Mesendoderm (in vitro differentiated cells): Measurements from ENCODE around the gene SYT2.
"Not testable (repeated sequence)": the region's sequence is repeated elsewhere in the genome, so short reads cannot be mapped to it uniquely, and the experiment has no call there.

Experiments used
- DNase-seq: peaks from one replicate; pipeline ENCODE4 v3.0.0; 2013
- H2AK5ac ChIP-seq: 2 replicates; pipeline ENCODE4 v1.6.1; 2013; ENCODE audit warnings: low read length, inconsistent platforms
- H2BK120ac ChIP-seq: 2 replicates; pipeline ENCODE4 v1.6.1; 2013; ENCODE audit warnings: low read depth, mild to moderate bottlenecking, low read length, moderate library complexity, mixed read lengths
- H2BK15ac ChIP-seq: replicated peaks from 2 replicates; pipeline ENCODE4 v1.6.1; 2013; ENCODE audit warnings: low read depth, mild to moderate bottlenecking, moderate library complexity
- H2BK5ac ChIP-seq: 2 replicates; pipeline ENCODE4 v1.6.1; 2013; ENCODE audit warnings: low read length, inconsistent platforms
- H3K18ac ChIP-seq: 2 replicates; pipeline ENCODE4 v1.6.1; 2013; ENCODE audit warnings: mild to moderate bottlenecking, low read length, mixed read lengths
- H3K23ac ChIP-seq: one replicate; pipeline ENCODE4 v1.6.1; 2013; ENCODE audit warnings: low read length
- H3K27ac ChIP-seq: 2 replicates; pipeline ENCODE4 v1.5.1; 2013; ENCODE audit warnings: low read depth, mild to moderate bottlenecking, inconsistent platforms, low read length, moderate library complexity
- H3K27me3 ChIP-seq: 2 replicates; pipeline ENCODE4 v1.6.1; 2013; ENCODE audit warnings: low read length, control low read depth, mild to moderate bottlenecking, inconsistent platforms; ENCODE audit not compliant: insufficient read depth, poor library complexity
- H3K36me3 ChIP-seq: 2 replicates; pipeline ENCODE4 v1.6.1; 2013; ENCODE audit warnings: low read length, inconsistent platforms; ENCODE audit not compliant: control insufficient read depth, insufficient read depth
- H3K4ac ChIP-seq: one replicate; pipeline ENCODE4 v1.6.1; 2013; ENCODE audit warnings: low read depth, mild to moderate bottlenecking, low read length, moderate library complexity
- H3K4me1 ChIP-seq: 2 replicates; pipeline ENCODE4 v1.6.1; 2013; ENCODE audit warnings: low read depth, low read length, inconsistent platforms; ENCODE audit not compliant: control insufficient read depth
- H3K4me2 ChIP-seq: 2 replicates; pipeline ENCODE4 v1.6.1; 2013; ENCODE audit warnings: low read length
- H3K4me3 ChIP-seq: 2 replicates; pipeline ENCODE4 v1.5.1; 2013; ENCODE audit warnings: mild to moderate bottlenecking, low read length
- H3K56ac ChIP-seq: one replicate; pipeline ENCODE4 v1.6.1; 2013; ENCODE audit warnings: low read length
- H3K79me1 ChIP-seq: 2 replicates; pipeline ENCODE4 v1.6.1; 2013; ENCODE audit warnings: low read length, inconsistent platforms
- H3K79me2 ChIP-seq: 2 replicates; pipeline ENCODE4 v1.6.1; 2013; ENCODE audit warnings: mild to moderate bottlenecking, low read length; ENCODE audit not compliant: control insufficient read depth, insufficient read depth
- H3K9ac ChIP-seq: 2 replicates; pipeline ENCODE4 v1.6.1; 2013; ENCODE audit warnings: low read length, inconsistent platforms
- H4K5ac ChIP-seq: one replicate; pipeline ENCODE4 v1.6.1; 2013; ENCODE audit warnings: low read length
- H4K8ac ChIP-seq: one replicate; pipeline ENCODE4 v1.6.1; 2013; ENCODE audit warnings: low read depth, mild to moderate bottlenecking, control low read depth, low read length, moderate library complexity
- WGBS: extraction: QIAGEN DNeasy Blood & Tissue Kit; methylation state at CpG from one replicate; pipeline ENCODE4 v1.1.7; 2013; ENCODE audit warnings: low lambda C conversion rate, missing lambda C conversion rate; ENCODE audit not compliant: insufficient coverage; ENCODE audit errors: extremely low coverage; 5-methylcytosine and 5-hydroxymethylcytosine counted together

The SYT2 gene

GRCh38 chr1:202545647-202546303, 164.5 kb downstream of the SYT2 start:
- H4K5ac ChIP-seq, result not testable (repeated sequence)

GRCh38 chr1:202544766-202545449, 165.3 kb downstream of the SYT2 start:
- not testable (repeated sequence) for H2BK15ac ChIP-seq, H4K8ac ChIP-seq, H3K4me2 ChIP-seq, H3K79me2 ChIP-seq, H3K79me1 ChIP-seq, H3K23ac ChIP-seq, H3K4me1 ChIP-seq, H3K4ac ChIP-seq, H3K9ac ChIP-seq, H3K27me3 ChIP-seq, DNase-seq, H3K18ac ChIP-seq, H4K5ac ChIP-seq, H2BK120ac ChIP-seq, H3K36me3 ChIP-seq, H3K4me3 ChIP-seq, H2AK5ac ChIP-seq, H2BK5ac ChIP-seq, H3K56ac ChIP-seq, H3K27ac ChIP-seq
- WGBS, result no CpG with 5 or more reads among the region's 6 CpGs

More at GRCh38 chr1:202545647-202546303, 164.5 kb downstream of the SYT2 start:
- DNase-seq, H3K79me2 ChIP-seq, H3K4ac ChIP-seq, H3K79me1 ChIP-seq, H3K36me3 ChIP-seq, H4K8ac ChIP-seq, H2AK5ac ChIP-seq, H3K9ac ChIP-seq, H3K56ac ChIP-seq, H2BK120ac ChIP-seq, H2BK5ac ChIP-seq, H3K18ac ChIP-seq, H3K4me1 ChIP-seq, H2BK15ac ChIP-seq, H3K4me3 ChIP-seq, H3K23ac ChIP-seq, H3K27ac ChIP-seq, H3K4me2 ChIP-seq, H3K27me3 ChIP-seq: not testable (repeated sequence)
- no CpG with 5 or more reads among the region's 3 CpGs for WGBS

DNA sequence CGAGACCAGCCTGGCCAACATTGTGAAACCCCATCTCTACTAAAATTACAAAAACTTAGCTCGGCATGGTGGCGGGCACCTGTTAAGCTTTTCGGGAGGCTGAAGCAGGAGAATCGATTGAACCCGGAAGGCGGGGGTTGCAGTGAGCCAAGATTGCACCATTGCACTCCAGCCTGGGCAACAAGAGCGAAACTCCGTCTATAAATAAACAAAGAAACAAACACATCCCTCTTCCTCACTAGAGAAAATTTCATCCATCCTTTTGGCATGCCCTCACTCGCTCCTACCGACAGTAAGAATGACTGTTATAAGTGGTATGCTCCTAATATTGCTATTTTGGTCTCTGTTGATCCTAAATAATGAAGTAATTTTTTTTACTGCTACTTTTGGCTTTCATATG, 166.7 kb downstream of the SYT2 start:
- not testable (repeated sequence) for H4K5ac ChIP-seq, H2BK120ac ChIP-seq, H2BK15ac ChIP-seq, H3K27ac ChIP-seq, H3K23ac ChIP-seq, H3K4me3 ChIP-seq, H3K9ac ChIP-seq, H3K4me1 ChIP-seq, H3K79me2 ChIP-seq, H3K18ac ChIP-seq, H3K4ac ChIP-seq, H3K79me1 ChIP-seq, H4K8ac ChIP-seq, H3K36me3 ChIP-seq, H2BK5ac ChIP-seq, H3K27me3 ChIP-seq, H3K4me2 ChIP-seq, H3K56ac ChIP-seq, H2AK5ac ChIP-seq, DNase-seq
- WGBS, result no CpG with 5 or more reads among the region's 11 CpGs

DNA sequence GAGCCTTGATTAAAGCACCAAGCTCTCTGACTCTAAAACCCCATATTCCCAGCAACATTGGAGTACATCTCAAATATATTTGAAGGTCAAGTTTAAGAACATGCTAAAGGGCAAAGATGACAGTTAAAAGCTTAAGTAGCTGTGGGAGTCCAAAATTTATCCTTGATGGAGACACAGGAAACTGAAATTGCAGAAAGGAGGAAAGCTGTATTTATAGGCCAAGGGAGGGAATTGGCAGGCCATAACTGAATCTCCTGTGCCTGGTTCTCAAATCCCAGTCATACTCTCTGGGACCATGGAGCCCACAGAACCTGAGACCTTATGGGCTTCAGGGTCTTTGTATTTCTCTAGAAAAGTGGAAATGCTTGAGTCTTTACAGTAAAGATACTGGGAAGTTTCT, 167.8 kb downstream of the SYT2 start:
- DNase-seq, H3K79me2 ChIP-seq: not testable (repeated sequence)

GRCh38 chr1:202540858-202541257, 169.4 kb downstream of the SYT2 start:
- H3K4me1 ChIP-seq, H3K56ac ChIP-seq, DNase-seq, H4K8ac ChIP-seq, H2AK5ac ChIP-seq, H3K27me3 ChIP-seq, H3K18ac ChIP-seq, H2BK15ac ChIP-seq, H3K79me1 ChIP-seq, H3K79me2 ChIP-seq, H2BK120ac ChIP-seq, H3K9ac ChIP-seq, H3K4me3 ChIP-seq, H3K27ac ChIP-seq, H3K36me3 ChIP-seq, H3K23ac ChIP-seq, H3K4ac ChIP-seq, H2BK5ac ChIP-seq, H3K4me2 ChIP-seq, H4K5ac ChIP-seq: not testable (repeated sequence)
- no CpG with 5 or more reads among the region's 2 CpGs for WGBS

More for the DNA sequence above, 167.8 kb downstream of the SYT2 start:
- not testable (repeated sequence) for H4K5ac ChIP-seq, H2BK15ac ChIP-seq, H3K36me3 ChIP-seq, H3K27me3 ChIP-seq, H2BK120ac ChIP-seq, H3K4me3 ChIP-seq, H3K79me1 ChIP-seq, H3K18ac ChIP-seq, H3K4me1 ChIP-seq, H2BK5ac ChIP-seq, H3K4me2 ChIP-seq, H4K8ac ChIP-seq, H3K4ac ChIP-seq, H2AK5ac ChIP-seq, H3K9ac ChIP-seq, H3K27ac ChIP-seq, H3K23ac ChIP-seq, H3K56ac ChIP-seq
